Spleen (tissue), 7 donors: Measurements from ENCODE around the gene SETBP1.

Source experiments
- CTCF ChIP-seq, 11 experiments: fragments of 200-600 bp in 7 of 11; fragments of 450-650 bp in 4 of 11; sonication (generic) in 4 of 11; IDR thresholded peaks in 8 of 11; conservative IDR thresholded peaks in 3 of 11; 1 replicate in 7 of 11; 2 replicates in 4 of 11; pipeline versions ENCODE4 v1.4.0 to v1.8.0; 2016 to 2021; ENCODE audit warnings: antibody characterized with exemption in 11 of 11, inconsistent platforms in 4 of 11, mild to moderate bottlenecking in 1 of 11
- POLR2A ChIP-seq, 3 donors: fragments of 450-650 bp; IDR thresholded peaks; one replicate each; pipeline ENCODE4 v1.5.1; 2017; ENCODE audit warnings: antibody characterized with exemption in 3 of 3, mild to moderate bottlenecking in 1 of 3
- POLR2AphosphoS5 ChIP-seq, 3 donors: sonication (generic); formaldehyde crosslinking; IDR thresholded peaks; one replicate each; pipeline ENCODE4 v1.5.1; 2017; ENCODE audit warnings: antibody characterized with exemption in 3 of 3
- donor health status: DM: no; HTN: no; CAD: no; lungs with moderate emphysema.
- donor health status: DM: no; HTN: no; CAD: no.
- donor health status: DM: no; HTN: no; CAD: no.

GRCh38 chr18:44835703-44836102 lies 155.0 kb downstream of the SETBP1 start:
- TF ChIP-seq CTCF (IDR thresholded peaks at IDR 0.05 in 8 of 11, conservative IDR thresholded peaks at IDR 0.05 in 3 of 11) = no peak
- no peak for TF ChIP-seq POLR2A (IDR thresholded peaks at IDR 0.05)
- no peak for TF ChIP-seq POLR2AphosphoS5 (IDR thresholded peaks at IDR 0.05)
